Stimulated activated CD8-positive, alpha-beta memory T cell treated with anti-CD3 and anti-CD28 coated beads, Interleukin-15, amount 100 ng/mL, for 24 hours (primary cell): Measurements from ENCODE around the gene PLEKHO2.
A peak's percentile ranks its signal among the peaks of the same experiment; 100 is the strongest.

Experiments used
- DNase-seq: peaks from one replicate; pipeline ENCODE4 v3.0.0-alpha.2; 2020; ENCODE audit warnings: low read depth

PLEKHO2 gene

DNA sequence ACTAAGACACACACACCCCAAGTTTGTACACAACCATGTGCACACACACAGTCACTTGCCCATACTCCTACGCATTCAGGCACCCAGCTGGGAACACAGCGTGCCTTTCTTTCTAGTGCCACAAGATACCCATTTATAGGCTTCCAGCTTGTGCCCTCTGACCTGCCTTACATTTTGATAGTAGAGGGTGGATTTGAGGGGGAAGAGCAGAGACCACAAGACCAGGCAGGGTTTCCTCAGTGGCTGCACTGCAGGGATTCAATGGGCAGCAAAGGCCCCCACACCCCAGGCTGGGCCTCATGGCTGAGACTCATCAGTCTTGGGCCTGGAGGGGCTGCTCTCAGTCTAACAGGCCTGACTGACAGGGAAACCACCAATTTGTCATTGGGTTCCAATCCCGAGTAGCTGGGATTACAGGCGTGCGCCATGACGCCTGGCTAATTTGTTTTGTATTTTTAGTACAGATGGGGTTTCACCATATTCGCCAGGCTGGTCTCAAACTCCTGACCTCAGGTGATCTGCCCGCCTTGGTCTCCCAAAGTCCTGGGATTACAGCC, 51.2 kb downstream of the PLEKHO2 start:
- no peak for DNase-seq

DNA sequence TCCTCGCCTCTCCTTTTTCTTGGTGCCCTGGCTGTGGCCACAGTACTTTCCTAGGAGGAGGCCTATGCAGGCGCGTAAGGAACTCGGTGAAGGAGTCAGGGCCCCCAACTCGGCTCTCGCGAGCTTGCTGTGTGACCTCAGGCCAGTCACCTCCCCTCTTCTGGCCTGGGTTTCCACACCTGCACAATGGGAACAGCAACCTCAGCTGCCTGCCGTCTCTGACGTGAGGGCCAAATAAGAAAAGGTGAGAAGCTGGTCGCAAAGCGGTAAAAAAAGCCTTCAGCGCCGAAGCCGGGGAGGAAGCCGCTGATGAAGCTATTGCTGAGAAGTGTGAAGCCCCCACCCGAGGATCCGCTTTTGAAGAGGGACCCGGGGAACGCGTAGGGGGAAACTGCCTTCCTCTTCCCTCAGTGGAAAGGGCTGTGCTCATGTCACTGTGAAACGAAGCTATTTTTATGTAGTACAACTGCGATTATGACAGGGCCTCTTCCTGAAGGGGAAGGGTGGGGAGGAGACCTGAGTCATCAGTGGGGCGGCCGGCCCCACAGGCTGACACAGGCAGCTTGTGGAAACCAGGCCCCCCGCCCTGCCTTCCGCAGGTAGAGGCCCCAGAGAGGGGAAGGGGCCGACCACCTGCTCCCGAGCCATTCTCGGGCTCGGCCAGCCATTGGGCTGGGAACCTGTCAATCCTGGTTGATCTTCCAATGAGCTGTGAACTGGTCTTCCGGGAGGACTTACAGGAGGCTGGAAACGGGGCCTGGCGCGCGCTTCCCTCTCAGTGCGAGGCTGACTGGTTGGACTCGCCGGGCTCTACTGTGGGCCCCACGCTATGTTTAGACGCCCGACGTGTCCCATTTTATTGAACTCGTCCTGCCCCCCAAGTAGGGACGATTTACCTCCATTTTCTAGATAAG, 52.0 kb downstream of the PLEKHO2 start:
- peak; percentile 80 for DNase-seq

DNA sequence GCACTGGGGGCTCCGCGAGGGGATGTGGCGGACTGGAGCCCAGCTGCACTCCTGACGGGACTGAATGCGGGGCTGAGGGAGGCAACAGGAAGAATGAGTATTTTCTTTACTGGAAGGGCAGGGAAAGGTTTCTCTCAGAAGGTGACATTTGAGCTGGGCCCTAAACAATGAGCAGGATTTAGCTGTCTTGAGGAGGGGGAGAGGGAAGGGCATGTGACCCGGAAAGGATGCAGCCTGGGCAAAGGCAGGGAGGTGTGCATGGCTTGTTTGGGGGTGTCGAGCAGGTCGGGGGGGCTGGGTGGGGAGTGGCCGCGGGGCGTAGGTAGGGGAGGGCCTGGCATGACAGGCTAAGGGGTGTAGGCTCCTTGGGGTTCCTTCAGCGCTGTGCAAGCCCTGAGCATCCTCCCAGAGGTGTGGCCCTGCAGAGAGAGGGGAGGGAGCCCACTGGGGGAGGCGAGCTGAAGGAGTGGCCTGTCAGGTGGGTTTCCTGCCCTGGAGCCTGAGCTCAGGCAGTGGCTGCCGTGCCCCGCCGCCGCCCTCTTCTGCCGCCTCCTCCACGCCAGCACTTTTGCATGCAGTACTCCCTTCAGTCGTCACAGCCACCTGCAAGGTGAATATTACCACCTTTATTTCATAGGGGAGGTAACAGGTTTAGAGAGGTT, 52.8 kb downstream of the PLEKHO2 start:
- no peak for DNase-seq

DNA sequence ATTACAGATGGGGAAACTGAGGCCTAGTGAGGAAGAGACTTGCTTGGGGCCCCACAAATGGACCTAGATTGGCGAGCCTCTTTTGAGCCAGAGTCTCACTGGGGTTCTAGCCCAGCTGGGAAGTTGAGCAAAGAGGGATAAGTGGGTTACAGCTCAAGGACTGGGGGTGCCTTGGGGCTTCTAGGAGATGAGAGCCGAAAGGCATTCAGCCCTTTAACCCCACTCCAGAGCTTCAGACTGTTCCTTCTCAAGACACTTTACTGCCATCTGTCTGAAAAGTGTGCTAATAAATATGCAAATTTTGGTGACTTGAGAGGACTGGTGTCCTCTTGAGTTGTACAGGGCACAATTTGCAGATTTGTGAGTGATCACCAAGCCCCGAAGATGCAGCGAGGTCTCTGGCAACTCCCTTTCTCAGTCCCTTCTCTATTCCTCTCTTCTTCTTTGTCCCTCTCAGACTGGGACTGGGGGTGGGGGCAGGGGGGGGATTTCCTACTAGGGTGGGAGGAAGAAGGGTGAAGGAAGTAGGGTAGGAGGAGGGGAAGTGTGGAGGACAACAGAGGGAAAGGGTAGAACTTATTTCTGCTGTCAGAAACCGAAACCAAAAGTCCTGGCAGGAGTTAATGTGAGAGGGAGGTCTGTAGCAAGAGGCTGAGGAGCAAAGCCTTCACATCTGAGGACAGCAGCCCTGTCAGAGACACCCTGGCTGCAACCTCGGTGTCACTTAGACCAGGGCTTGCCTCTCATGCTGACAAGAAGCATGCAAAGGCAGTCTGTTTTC, 53.8 kb downstream of the PLEKHO2 start:
- DNase-seq, result no peak

DNA sequence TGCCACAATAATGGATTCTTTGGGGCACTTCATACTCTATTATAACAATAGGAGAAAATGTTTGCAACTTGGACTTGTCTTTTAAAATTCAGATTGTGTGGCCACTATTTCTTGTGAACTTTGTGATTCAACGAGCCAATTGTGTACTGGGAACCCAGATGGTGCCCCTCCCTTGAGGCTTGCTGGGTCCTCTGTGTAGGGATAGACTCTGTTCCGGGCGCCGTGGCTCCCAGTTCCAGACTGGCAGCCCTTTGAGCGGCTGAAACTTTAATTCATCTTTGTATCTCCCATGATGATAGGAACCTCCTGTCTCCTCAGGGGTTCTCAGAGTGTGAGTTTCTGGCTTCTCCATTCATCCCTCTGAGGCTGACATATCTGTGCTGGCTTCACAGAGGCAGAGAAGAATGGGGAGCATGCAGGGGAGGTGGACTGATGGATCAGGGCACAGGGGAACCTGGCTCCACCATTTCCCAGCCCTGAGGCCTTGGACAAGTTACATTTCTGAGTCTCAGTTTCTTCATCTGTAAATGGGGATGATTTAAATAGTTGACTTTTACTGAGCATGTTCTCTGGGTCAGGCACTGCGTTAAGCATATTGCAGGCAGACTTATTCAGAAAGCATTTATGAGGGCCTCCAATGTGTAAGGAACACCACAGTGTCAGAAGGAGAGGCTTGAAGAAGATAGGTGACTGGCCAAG, 54.8 kb downstream of the PLEKHO2 start:
- no peak for DNase-seq

DNA sequence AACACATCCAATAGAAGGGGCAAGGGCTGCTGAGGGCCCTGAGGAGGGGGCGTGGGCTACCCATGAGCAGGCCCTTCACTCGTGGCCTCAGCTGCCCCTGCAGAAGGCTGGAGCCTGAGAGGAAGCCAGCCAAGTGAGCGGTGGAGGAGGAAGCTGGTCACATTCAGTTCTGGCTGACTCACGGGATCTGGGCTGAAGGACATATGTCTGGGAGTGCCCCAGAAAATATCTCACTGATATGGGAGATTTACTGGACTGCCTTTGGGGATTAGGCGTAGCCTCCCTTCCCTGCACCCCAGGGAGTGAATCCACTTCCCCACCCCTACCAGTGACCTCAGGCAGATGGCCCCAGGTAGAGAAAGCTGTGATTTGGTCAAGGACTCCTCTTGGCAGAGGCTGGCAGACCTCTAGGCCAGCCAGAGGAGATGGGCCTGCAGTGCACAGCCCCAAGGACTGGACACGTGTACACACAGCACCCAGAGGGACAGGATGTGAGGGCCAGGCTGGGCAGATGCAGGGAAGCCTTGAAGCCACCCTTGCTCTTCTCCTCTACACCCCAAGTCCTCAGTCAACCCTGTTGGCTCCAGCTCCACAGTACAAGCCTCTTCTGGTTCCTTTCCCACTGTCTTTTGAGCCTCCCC, 55.8 kb downstream of the PLEKHO2 start:
- DNase-seq, result no peak

DNA sequence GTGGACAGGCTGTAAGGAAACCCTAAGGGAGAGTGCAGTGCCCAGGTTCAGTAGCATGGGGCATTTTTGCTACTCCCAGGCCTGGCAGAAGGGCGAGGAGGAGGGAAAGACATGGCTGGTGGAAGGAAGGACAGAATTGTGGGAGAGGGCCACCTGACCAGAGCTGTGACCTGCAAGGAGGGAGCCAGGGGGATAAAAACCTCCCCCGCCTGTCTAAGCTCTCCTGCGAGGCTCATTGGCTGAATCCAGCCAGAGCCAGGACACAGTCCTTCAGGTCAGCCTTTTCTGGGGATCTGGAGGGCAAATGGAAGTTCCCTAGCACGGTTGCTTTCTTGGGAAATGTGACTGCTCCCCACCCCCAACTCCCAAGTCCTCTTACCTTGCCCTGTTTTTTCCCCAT, 56.7 kb downstream of the PLEKHO2 start:
- no peak for DNase-seq

DNA sequence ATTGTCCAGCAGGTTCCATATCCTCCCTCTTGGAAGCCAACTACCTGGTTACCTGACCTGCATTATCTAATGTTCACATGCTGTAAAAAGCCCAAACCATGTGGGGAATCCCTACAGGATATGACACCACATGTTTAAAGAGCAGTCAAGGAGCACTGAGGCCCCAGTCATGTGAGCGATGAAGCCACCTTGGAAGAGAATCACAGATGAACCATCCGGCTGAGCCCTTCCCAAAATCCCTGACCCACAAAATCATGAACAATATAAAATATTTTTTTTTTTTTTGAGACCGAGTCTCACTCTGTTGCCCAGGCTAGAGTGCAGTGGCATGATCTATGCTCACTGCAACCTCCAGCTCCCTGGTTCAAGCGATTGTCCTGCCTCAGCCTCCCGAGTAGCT, 59.4 kb downstream of the PLEKHO2 start:
- DNase-seq, result no peak

DNA sequence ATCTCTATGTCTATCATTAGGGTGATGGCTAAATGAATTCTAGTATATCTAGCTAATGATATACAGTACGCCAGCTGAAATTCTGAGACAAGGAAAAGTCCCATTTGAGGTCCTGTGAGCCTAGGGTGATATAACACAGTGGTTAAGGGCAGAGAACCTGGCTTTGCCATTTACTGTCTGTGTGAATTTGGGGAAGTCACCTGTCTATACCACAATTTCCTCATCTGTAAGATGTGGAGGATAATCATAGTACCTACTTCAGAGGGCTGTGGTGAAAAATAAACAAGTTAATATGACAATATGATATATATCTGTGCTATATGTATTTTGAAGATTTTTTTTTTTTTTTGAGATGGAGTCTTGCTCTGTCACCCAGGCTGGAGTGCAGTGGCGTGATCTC, 60.2 kb downstream of the PLEKHO2 start:
- DNase-seq, result no peak

DNA sequence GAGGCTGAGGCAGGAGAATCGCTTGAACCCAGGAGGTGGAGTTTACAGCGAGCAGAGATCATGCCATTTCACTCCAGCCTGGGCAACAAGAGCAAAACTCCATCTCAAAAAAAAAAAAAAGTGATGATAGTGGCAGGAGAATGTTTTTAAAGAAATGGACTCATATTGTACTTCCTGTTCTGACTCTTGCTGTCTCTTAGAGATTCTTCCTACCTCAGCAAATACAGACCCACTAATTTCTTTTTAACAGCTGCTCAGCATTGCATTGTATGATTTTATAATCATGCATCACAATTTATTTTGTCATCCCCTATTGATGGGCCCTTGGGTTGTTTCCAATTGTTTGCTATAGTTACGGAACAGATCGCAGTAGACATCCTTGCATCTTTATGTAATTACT, 61.1 kb downstream of the PLEKHO2 start:
- no peak for DNase-seq

DNA sequence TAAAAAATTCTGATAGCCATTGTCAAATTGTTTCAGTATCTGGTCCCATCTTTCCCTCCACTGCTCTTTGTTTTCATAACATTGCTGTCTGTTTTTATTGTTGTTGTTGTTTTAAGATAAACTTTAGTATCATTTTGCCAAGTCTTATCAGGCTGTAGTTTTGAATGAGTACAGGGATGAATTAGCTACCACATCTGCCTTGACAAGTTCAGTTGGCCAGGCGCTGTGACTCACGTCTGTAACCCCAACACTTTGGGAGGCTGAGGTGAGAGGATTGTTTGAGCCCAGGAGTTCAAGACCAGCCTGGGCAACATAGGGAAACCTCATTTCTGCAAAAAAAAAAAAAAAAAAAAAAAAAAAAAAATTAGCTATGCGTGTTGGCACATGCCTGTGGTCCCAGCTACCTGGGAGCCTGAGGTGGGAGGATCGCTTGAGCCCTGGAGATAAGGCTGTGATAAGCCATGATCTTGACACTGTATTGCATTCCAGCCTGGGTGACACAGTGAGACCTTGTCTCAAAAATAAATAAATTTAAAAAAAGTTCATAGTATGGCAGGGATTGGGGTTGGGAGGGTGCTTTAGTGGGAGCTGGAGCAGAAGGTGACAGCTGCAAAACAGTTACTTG, 61.7 kb downstream of the PLEKHO2 start:
- DNase-seq, result no peak

DNA sequence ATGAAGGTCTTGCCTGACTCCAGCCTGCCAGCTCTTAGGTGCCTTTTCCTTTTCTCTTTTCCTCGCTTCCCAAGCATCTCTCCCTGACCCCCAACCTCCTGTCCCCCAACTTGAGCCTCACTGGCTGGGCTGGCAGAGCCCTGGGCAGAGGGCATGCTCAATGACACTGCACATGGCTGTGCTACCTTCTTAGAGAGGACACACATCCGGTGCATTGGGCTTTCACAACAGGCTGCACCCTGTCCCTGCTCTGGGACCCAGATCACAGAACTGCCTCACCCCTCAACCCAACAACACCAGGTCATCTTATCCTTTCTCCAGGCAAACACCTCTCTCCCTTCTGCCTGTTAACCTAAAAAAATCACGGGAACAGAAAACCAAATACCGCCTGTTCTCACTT, 62.5 kb downstream of the PLEKHO2 start:
- no peak for DNase-seq

DNA sequence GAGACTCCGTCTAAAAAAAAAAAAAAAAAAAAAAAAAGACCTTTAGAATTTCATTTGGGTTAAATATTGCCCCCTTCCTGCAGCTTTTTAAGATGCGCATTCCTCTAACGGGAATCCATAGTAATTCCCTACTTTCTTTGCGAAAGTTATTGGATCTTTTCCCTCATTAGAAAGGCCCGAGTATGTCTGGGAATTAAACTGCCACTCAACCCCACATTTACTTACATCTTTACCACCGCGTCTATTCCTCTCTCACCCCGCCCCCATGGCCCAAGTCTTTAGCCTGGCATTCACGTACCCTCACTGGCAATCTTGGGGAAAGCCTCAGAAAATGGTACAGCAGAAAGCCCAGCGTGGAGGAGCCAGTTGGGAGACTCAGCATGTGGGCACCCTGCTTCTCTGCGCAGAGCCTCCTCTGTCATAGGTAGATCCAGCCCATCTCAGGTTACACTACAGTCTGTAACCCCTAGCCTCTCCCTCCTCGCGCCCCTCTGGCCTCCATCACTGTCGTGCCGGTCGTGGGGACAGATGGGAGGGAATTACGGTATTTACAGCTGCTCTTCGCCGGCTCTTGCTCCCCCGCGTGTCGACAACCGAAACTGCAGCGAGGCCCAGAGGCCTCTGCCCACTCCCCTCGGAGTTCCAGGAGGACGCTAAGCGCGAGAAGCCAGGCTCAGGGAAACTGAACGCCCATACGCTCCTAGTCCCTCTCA, 63.6 kb downstream of the PLEKHO2 start:
- no peak for DNase-seq

DNA sequence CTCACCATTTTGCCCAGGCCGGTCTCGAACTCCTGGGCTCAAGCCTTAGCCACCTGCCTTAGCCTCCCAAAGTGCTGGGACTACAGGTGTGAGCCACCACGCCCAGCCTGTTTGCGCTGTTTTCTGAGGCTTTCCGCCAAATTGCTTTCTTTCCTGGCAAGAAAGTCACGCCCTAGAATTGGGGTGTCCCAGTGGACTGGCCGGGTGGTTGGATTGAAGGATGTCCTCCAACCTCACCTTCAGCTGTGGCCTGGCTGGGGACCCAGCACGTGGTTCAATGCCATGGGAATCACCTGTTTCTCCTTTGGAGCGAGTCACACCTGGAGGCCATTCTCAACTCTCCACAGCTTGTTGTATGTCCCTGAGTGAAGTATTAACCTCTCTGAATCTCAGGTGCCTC, 64.2 kb downstream of the PLEKHO2 start:
- DNase-seq, result no peak

DNA sequence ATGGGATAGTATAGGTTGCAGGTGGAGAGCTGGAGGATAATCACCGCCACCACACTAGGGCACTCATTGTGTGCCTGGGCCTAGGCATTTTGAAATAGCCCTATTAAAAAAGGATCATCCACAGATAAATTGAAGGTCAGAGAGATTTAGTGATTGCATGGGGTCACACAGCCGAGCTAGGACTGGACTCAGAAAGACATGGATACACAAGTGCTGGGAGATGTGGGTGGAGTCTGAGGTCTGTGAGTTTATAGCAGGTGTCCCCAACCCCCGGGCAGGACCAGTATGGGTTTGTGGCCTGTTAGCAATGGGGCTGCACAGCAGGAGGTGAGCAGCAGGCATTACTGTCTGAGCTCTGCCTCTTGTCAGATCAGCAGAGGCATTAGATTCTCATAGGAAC, 64.7 kb downstream of the PLEKHO2 start:
- DNase-seq, result no peak

DNA sequence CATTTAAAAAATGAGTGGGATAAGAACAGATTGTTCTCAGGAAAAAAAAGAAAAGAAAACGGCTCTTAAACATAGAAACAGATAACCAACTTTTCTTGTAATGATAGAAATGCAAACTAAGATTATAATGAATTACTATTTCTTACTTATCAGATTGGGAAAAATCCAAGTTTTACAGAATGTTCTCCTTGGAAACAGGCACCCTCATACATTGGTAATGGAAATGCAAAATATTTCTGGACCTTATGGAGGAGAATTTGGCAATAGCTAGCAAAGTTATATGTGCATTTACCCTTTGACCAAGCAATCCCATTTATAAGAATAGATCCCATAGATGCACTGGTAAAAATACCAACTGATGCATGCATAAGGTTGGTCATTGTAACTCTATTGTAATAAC, 66.3 kb downstream of the PLEKHO2 start:
- no peak for DNase-seq

DNA sequence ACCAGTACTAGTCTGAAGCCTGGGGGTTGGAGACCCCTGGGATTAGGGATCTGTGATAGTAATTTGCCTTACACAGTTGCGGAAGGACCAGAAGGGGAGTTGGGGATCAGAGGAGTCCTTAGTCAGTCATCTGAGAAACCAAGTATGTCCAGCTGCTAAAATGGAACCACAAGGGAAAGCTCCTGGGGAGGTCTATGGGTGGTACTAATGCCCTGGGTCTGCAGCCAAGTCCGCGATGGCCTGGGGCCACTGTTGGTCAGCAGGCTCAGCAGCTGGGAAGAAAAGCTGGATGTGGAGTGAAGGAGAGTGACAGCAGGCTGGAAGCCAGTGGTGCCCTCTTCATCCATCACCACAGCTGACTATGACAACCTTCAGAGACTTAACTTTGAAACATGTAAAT, 67.8 kb downstream of the PLEKHO2 start:
- DNase-seq, result no peak

DNA sequence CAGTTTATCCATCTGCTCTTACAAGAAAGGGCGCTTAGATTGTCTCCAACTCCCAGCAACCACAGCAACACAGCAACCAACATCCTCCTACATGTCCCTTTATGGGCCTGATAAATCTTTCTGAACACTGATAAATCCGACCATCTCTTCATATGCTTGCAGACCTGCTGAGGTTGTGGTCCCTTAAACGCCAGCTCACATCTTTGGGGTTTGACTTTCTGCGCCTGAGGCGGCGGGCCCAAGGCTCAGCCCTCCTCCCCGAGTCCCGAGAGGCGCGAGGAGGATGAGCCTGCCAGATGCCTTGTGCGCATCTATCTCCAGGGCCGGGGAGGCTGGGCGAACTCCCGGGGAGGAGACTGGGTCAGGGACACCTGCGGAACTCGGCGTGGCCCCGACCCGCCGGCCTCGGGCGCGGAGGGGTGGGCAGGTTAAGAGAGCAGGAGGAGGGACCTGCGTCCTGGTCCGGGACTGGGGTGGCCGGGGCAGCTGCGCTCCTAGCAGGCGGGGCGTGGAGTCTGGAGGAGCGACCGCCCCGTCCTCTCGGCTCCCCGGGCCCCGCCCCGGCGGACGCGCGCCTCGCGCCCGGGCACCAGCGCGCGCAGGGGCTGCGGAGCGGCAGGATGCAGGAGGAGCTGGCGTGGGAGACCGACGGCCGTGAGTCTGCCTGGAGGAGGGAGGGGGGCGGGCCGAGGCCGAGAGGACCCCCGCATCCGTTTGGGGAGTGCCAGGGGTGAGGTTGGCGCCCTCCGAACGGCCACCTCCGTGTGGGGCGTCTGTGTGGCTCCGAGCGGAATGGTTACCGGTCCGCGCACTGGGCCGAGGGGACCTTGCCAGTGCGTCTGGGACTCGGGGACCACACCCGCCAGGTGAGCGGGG, 69.8 kb downstream of the PLEKHO2 start, which contains the start of gene ANKDD1A:
TSS of gene ANKDD1A (plus strand) at position 592 of the 876 bp plus-strand sequence. CDS start at position 621, 29 bp downstream.
- no peak for DNase-seq
